RCC 7860 (cell line): ENCODE measurements around the gene C6orf89.

Experiments used
- DNase-seq: peaks from one replicate; pipeline ENCODE4 v3.0.0-alpha.2; 2015; ENCODE audit warnings: low spot score
- FAIRE-seq: peaks from 2 replicates; lab custom pipeline; 2012; peaks lifted over from hg19 to GRCh38; lab: Jason Lieb, UNC

The C6orf89 gene, protein sequence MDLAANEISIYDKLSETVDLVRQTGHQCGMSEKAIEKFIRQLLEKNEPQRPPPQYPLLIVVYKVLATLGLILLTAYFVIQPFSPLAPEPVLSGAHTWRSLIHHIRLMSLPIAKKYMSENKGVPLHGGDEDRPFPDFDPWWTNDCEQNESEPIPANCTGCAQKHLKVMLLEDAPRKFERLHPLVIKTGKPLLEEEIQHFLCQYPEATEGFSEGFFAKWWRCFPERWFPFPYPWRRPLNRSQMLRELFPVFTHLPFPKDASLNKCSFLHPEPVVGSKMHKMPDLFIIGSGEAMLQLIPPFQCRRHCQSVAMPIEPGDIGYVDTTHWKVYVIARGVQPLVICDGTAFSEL

DNA sequence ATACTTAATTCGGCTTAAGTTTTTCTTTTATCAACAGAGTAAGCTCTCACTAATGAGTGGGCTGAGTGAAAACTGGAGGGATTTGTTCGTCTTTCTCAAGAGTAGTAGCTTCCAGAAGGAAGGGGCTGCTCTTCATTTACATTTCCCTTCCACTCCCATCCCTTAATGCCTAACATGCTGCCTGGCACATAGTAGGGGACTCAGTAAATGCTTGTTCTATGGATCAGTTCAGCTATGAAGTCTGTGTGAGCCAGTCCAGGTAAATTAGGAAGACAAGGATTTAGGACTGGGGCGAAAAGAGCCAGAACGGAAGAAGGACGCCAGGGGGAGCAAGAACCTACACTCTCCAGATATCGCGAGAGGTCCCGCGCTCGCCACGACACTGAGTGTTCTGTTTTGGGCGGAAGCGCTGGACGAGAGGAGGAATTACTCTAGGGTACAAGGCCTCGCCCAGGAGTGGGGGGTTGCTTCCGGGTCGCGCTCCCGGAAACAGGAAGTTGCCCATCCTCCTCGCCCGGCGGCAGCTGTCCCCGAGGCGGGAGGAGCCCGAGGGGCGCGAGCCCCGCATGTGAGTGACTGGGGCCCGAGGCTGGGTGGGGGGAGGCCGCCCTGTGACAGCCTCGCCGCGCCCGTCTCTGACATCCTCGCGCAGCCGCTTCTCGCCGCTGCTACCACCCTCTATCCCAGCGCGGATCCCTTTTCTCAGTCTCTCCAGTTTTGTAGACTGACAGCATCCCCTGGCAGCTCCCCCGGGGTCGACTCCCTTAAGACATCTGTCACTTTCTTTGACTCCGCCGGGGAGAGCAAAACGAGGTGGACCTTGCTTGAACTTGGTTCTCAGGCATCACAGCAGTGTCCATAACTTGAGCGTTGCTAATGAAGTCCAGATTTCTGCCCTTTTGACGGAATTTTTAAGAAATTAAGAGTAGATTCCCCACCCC lies at the start of gene C6orf89:
TSS of gene C6orf89 (plus strand) at position 492 of the 941 bp plus-strand sequence. CDS start 13,493 bp downstream, outside the sequence.
- peak; percentile 66 for FAIRE-seq
- DNase-seq: peak; percentile 93

DNA sequence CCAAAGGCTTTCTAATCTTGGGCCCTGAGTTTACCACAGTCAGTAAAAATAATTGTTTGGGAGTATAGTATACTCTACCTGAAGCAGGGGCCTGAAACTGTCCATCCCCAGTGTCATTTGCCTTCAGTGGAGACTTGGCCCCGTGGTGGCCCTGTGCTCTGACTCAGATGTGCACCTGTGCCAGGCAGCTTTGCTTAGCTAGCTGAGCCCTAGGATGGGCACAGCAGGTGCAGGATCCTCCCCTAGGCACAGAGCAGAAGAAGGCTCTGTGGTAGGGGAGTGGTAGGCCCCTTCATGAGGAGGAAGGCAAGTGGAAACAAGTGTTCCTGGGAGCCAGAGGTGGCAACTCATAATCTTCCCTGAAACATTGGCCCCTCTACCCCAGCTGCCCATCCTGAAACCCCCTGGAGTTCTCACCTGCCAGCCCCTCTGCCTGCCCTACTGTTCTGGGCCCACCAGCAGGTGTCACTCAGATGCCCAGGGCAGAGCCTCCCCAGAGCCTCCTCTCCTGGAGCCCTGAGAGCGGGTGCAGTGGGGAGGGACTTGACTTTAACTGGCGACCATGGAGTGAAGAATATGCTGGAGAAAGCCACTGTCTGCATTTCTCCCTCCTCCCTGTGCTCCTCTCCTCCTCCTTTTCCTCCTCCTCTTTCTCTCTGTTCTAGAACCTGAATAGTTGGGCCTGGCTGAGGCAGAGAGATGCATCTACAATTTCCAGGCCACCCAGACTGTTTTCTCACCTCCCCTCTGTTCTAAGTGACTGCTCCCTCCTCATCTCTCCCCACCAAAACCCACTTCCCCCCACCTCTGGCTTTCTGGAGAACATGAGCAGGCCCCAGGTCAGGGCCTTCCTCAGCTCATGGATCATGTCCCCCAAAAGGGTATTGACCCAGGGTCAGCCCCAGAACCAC lies 49.4 kb upstream of the C6orf89 start:
- FAIRE-seq (no peak), DNase-seq (no peak)

DNA sequence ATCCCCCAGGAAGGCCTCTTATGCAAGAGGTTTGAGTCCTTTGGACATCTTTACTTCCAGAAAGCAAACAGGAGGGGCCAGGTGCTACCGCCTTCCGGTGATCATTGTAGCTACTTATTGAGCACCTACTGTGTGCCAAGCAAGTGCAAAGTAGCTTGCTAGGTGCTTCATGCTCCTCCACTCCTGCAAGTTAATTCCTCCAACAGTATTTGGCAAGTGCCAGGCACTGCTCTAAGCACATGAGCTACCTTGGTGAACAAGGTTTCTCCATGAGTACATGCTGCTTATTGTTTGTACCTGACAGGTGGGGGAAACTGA lies 48.8 kb upstream of the C6orf89 start:
- FAIRE-seq: no peak
- no peak for DNase-seq

DNA sequence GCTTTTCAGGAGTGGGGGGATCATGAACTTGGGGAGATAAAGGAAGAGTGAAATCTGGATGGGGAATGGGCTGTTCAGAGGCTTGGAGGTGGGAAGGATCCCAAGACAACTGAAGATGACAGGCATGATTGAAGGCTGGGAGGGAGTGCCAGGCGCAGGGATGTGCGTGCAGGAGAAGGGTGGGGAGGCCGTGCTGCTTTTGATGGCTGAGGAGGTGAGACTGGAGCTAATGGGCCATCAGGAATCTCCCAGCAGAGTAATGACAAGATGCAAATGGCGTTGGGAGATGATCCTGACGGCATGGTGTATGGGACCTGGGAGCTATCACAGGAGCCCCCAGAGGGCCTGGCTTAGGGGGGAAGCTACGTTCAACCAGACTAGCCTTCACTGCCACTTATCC lies 48.1 kb upstream of the C6orf89 start:
- DNase-seq: no peak
- FAIRE-seq: no peak

DNA sequence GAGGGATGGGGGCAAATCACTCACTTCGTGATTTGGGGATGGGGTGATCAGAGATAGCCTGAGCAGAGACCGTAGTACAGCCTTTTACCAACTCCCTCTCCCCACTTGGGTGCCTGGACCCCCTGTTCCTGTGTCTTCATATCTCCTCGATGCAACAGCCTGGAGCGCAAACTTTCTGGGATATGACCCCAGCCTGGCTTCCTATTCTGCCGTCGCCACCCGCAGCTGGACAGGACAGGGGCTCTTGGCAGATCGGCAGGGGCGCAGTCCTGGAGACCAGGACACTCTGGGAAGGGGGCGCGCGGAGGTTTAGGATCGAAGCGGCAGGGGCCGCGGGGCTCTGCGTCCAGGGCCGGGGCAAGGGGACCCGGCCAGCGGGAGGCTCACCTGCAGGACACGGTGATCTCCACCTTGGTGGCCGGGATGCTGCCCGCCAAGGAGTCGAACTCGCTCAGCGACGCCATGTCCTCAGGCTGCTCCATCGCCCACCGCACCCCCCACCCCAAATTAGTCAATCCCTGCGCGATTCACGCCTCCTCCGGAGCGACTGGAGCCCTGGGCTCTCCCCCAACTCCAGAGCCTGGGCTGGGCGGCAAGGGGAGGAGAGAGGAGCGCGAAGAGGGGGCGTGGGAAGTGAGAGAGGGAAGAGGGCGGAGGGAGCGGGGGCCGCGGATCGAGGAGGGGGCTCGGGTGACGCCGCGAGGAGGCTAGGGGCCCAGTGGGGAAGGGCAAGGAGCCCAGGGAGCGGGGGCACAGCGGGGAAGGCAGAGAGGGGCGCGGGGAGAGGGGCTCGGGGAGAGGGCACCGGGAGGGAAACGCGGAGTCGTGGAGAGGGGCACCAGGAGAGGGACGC lies 46.6 kb upstream of the C6orf89 start, which contains the start of gene CPNE5:
TSS of gene CPNE5 (minus strand) at position 549 of the 853 bp plus-strand sequence. CDS start at position 482, 67 bp downstream.
- DNase-seq: no peak
- no peak for FAIRE-seq

DNA sequence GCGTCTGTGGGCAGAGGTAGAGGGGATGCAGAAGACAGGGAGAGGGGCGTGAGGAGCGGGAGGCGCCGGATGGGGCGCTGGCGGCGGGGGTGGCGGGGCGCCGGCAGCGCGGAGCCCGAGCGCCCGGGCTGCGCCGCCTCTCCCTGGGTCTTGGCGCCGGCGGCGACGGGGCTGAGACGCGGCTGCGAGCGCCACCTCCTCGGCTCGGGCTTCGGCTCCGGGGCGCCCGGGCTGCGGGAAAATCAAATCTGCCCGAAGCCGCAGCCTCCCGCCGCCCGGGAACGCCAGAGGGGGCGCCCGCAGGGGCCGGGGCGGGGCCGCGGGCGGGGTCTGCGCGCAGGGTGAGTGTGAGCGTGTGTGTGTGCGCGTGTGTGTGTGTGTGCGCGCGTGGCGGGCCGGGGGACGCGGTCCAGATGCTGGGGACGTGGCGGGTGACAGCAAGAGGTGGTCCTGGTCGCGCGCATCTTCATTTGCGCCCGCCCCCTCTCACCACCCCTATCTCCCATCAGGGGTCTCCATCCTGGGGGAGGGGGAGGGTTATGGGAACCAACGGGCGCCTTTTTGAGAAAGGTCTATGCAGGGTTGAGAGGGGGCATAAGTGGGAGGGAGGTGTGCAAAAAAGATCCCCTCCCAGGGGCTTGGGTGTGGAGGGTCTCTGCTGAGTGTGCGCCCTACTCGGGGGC lies 45.9 kb upstream of the C6orf89 start:
- DNase-seq: no peak
- no peak for FAIRE-seq

DNA sequence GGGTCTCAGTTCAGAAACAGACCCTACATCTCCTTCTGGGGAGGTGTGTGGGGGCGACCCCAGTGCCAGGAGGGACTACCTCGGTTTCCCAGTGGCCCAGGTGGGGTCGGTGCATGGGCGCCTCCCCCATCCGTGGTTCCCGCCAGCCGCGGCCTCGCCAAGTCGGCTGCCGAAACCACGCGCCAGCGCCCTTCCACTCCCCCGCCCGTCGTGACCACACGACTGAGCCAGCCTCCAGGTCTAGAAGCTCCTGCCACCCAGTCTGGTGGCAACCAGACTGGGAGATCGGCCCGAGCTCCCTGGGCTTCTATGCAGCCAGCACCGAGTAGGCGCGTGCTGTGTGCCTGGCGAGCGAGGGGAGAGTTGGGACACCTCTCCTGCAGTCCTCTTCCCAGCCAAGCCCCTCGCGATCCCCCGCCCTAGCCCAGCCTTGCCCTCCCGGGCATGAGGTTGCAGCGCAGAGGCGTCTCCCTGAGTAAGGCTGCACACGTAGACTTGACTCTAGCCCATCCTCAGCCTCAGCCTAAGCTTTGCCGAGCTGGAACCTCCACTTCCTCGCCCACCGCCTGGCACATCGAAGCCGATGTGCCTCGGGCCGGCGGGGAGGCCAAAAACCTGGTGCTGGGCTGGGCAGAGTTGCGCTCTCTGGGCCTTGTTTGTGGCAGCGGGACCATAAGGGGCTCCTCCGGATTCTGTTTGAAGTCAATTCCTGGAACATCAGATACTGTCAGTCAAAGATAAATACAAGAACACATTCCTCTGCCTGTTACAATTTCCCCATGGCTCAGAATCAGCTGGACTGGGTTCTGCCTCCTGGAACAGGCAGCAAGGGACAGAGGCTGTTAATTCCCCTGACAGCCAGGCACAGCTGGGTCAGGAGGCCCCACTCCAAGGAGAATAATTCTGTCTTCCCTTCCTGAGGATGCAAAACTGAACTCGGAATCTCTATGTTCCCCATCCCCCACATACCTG lies 45.0 kb upstream of the C6orf89 start:
- FAIRE-seq (no peak), DNase-seq (no peak)

DNA sequence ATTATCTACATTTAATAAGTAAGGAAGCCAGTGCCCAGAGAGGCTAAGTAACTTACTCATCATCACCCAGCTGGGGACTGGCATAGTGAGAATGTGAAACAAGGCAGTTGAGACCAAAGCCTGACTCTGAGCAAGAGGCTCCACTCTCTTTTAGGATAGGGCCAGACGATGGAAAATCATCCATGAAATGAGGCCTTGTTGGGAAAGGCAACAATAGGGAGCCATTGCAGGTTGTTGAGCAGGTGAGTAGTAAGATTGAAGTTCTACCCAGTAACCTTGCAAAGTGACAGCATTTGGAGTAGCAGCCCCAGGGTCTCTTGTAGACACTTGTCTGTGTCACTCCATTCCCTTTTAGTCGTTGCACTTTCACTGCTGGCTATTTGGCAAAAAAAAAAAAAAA lies 44.0 kb upstream of the C6orf89 start:
- FAIRE-seq: no peak

DNA sequence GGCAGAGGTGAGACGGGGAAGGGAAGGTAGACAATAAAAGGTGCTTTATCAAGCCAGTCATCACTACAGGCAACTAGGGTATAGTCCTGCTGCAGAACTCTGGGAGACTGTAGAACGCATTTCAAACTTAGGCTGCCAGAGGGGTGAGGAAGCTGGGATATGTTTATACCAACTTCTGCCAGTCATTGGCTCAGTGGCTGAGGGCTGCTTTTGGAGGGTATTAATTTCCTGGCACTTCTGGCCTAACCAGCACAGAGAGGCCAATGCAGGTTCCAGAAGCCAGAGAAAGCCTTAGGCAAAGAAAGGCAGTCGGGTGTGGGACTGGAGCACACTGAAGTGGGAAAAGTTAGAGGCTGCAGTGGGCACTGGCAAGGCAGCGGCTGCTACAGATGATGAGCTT lies 42.6 kb upstream of the C6orf89 start:
- no peak for FAIRE-seq
- no peak for DNase-seq

More for the DNA sequence above, 44.0 kb upstream of the C6orf89 start:
- DNase-seq: no peak

DNA sequence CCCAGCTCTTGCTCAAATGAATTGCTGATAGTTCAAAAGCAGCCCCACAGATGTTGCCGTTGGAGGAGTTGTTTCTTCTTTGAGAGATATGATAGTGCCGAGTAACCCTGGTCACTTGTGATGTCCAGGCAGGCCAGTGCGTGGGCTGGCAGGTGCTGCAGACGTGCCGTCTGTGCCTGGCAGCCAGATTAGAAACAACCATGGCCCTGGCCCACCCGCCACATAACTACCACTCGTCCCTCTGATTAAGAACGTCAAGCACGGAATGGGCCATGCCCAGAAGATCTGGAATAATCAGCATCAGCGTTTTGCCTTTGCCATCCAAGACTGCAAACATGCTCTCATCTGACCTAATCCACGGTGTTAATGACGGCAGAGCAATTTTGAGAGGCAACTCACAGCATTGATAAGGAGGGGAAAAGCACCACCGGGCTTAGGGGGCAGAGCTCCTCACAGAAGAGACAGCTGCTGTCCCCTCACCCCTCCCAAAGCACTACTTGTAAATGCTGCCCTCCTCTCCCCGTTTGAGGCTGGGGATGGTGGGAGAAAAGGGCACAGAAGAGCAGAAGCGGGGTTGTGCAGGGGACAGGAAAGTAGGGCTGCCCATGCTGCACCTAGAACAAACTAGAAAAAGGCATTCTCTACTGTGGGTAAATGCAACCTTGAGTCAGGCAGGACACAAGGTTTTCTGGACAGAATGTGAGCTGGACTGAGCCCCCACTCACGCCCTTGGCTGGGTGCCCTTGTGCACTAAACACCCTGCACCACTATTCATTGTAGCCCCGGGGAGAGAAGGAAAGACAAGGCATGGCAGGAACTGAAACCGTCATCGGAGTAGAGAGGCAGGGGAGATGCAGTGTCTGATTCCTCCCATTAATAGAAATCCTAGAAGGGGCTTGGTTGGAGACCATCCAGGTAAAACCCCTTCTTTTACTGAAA lies 41.3 kb upstream of the C6orf89 start:
- DNase-seq: no peak
- FAIRE-seq: no peak

DNA sequence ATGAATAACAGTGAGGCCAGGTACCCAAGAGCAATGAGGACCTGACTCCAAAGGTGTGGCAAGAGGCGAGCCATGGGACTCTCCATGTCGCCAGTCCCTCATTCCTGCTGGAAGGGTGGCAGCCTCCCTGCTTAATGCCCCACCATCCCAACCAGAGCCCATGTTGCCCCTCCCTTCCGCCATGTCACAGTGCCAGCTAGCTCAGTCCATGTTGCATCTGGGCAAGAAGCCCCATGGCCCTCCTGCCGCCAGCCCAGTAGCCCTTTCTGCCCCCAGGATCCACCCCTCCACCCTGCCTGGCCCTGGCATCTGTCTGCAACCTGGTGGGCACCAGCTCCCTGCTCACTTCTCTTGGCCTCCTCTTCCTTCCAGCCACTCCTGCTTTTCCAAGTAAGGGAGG lies 40.5 kb upstream of the C6orf89 start:
- FAIRE-seq (no peak), DNase-seq (no peak)

DNA sequence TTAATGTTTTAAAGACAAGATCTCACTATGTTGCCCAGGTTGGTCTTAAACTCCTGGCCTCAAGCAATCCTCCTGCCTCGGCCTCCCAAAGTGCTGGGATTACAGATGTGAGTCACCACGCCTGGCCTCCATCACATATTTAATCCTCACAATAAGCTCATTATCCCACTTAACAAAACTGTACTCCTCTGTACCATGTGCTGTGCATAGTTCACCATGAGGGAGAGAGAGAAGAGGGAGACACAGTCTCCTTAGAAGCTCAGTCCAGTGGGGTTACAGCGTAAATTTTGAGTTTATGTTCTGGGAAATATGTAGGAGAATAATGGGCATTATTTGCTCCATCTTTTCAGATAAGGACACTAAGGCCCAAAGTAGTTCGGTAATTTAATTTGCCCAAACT lies 38.6 kb upstream of the C6orf89 start:
- no peak for FAIRE-seq
- no peak for DNase-seq

DNA sequence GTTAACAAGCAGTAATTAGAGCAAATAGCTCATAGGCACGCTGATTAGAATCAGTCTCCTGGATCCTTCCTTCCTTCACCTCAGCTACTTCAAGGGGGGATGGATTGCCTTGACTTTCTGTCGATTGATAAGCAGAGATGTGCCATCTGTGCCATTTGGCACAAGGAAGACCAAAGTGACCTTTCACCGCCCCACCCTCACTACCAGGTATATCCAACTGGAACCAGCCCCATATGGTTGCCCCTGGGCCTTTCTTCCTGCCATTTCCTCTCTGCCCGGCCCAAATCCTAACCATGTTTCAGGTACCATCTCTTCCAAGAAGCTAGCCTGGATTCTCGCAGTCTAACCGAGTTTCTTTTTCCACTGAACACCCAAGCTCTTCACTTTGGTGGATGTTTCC lies 37.8 kb upstream of the C6orf89 start:
- FAIRE-seq: no peak
- DNase-seq: no peak

DNA sequence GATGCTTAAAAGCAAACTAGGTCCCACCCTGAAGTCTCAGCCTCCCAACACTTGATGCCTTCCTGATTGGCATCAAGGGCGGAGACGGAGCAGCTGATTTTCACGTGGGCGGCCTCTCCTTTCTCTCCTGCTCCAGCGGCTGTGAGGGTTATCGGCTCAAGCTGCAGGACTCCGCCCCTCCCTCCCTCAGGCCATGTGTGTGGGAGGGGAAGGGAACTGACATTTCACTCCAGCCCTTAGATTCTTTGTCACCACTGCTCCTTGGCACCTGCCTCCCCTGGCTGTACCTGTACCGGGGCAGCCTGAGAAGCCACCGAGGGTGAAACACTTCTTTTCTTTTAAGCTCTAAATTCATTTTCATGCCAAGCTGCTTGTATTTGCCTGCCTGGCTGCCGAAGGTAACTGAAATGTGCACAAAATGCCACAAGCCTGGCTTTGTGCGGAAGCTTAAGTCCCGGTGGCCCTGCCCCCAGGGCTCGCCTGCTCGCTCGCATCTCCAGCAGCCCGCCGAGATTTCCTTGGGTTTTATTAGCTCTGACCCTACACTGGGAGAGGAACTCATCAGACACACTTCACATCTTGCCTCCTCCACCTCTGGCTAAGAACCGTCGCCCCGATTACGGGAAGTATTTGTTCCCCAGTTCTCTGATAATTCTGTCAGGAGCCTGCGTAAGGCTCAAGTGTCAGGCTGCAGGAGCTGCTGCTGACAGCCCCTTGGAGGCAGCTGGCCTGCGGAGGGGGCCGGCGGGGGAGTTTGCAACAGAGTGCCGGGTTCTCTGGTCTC lies 36.9 kb upstream of the C6orf89 start:
- FAIRE-seq (no peak), DNase-seq (no peak)

DNA sequence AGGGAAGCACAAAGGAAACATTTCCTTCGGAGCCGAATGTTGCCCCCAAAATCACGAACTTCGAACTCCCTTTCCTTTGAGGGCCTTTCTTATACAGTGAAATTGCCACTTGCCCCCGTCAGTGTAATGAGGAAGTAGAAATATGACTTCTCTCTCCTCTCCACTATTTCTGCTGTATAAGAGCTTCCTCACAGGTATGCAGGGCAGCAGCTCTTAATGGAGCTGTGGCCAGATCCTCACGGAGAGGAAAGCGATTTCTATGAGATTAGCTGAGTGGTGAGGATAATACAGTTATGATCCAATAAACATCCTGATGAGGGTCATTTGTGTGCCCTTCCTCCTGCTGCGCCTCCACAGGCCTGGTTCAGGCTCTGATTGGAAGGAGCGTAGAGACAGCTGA lies 35.7 kb upstream of the C6orf89 start:
- no peak for FAIRE-seq

DNA sequence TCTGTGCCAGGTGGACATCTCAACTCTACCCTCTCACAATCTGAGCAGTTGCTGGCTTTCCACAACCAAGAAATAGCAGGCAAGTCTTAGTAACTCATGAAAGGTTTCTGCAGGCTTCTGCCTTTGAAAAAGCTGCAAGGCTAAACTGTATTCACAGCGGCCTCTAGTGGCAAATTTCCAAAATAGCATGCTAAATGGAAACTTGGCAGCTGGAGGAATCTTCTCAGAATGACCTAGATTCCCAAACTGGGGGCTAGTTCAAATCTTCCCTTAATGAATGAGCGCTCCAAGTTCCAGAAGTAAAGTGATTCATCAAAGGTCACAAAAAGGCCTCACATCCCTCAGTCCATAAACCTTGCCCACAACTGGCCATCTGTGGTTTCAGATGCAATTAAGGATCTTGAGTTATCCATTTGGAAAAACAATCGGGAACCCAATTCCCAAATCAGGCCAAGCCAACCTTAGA lies 34.6 kb upstream of the C6orf89 start:
- FAIRE-seq: no peak

More for the DNA sequence above, 35.7 kb upstream of the C6orf89 start:
- DNase-seq: no peak

More for the DNA sequence above, 34.6 kb upstream of the C6orf89 start:
- DNase-seq: peak; percentile 31
